Stomach (tissue), 4 donors: ENCODE results near the gene ETFA.

Experiments
- CTCF ChIP-seq, 7 experiments: fragments of 450-650 bp in 4 of 7; fragments of 200-600 bp in 3 of 7; sonication (generic) in 3 of 7; IDR thresholded peaks; one replicate each; pipeline ENCODE4 v1.5.1; 2016 to 2019; ENCODE audit warnings: antibody characterized with exemption in 7 of 7, control low read depth in 2 of 7, mild to moderate bottlenecking in 1 of 7
- EP300 ChIP-seq: sonication (generic); formaldehyde crosslinking; IDR thresholded peaks from one replicate; pipeline ENCODE4 v1.6.1; 2017; ENCODE audit warnings: antibody characterized with exemption

GRCh38 chr15:76236350-76236749 lies 74.9 kb downstream of the ETFA start:
- TF ChIP-seq EP300 = no peak
- no peak for TF ChIP-seq CTCF (IDR thresholded peaks at IDR 0.05)
